Activated CD8-positive, alpha-beta memory T cell treated with anti-CD3 and anti-CD28 coated beads, Interleukin-2, amount 50 U/mL, for 48 hours (primary cell): ENCODE data around the gene HLF.

Experiments
- DNase-seq: peaks from one replicate; pipeline ENCODE4 v3.0.0-alpha.2; 2020

The HLF gene

DNA sequence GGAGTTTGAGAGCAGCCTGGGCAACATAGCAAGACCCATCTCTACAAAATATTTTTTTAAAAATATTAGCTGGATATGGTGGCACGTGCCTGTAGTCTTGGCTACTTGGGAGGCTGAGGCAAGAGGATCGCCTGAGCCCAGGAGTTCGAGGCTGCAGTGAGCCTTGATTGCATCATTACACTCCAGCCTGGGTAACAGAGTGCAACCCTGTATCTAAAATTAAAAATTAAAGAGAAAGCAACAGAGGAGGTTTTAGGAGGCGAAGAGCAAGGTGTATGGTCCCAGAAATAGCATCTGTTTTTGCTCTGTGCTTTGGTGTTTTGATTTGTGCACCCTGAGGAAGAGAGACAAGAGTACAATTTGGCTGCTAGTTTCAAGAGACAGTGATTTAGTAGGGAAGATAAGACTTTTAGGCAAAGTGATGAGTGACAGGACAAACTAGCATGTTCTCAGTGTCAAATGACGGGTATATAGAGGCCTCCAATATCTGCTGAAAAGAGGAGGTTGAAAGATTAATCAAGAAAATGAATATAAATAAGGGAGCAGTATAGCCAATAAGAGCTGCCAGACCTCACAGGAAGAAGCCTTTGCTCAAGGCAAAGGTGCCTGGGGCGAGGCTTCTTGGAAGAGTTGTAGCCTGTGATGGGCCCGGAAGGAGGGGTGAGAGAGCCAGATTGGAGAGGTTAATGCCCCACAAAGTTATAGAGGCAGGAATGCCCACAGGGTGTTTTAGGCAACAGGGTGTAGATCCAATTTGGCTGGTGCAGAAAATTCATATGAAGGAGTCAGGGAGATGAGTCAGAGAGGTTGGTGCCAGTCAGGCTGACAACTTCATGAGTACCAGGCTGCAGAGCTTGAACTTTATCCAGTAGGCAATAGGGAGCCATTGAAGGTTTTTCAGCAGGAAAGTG is 11.4 kb downstream of the HLF start:
- no peak for DNase-seq

GRCh38 chr17:55278173-55278961 is 13.6 kb downstream of the HLF start:
- DNase-seq, result no peak

DNA sequence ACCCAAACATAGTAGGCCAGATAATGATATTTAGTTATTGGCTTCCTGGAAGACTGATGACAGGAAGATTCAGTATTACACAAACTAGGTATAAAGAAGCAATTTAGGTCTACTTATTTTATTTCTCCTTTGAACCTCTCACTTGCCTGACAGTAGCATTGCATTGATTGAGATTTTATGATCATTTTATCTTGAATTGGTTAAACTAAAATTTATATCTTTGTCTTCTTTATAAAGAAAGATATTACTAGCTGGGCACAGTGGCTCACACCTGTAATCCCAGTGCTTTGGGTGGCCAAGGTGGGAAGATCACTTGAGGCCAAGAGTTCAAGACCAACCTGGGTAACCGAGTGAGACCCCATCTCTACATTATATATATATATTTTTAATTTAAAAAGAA is 14.4 kb downstream of the HLF start:
- DNase-seq, result no peak

- DNase-seq, result no peak
Measured at GRCh38 chr17:55279788-55280187, 15.0 kb downstream of the HLF start.

- DNase-seq, result no peak
Measured at GRCh38 chr17:55280212-55280611, 15.5 kb downstream of the HLF start.

GRCh38 chr17:55281649-55282378 is 17.1 kb downstream of the HLF start:
- DNase-seq, result no peak

- no peak for DNase-seq
Measured at GRCh38 chr17:55282379-55282702, 17.6 kb downstream of the HLF start.

- DNase-seq, result no peak
Measured at GRCh38 chr17:55282741-55283140, 18.0 kb downstream of the HLF start.

DNA sequence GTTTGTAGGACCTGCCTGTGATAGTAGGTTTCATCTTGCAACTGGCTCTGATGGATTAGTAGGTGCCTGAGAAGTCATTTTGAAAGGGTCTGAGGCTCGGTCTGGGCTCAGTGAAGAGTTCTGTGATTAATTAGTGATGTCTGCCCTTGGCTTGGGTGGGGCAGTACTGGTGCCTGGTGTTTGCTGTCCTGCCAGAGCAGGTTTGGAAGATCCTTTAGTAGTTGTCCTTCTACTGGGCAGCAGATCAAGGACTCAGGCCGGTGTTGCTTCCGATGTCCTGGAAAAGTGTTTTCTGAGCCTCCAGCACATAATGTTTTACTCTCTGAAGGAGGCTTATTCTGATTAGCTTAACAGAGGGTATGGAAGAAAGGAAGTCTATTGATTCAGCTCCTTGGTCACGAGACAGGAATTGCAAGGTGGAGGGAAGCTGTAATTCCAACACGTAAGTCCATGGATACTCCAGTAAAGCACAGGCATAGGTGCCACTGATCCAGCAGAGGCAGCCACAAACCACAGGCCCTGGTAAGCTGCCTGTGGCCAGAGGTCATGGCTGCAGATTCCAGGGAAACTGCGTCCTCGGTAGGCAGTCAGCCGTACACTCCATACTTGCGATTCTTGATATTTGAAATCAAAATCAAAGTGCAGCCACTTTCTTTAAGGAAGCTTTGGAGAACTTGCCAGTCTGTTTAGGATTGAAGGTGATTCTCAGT is 18.7 kb downstream of the HLF start:
- DNase-seq, result no peak

DNA sequence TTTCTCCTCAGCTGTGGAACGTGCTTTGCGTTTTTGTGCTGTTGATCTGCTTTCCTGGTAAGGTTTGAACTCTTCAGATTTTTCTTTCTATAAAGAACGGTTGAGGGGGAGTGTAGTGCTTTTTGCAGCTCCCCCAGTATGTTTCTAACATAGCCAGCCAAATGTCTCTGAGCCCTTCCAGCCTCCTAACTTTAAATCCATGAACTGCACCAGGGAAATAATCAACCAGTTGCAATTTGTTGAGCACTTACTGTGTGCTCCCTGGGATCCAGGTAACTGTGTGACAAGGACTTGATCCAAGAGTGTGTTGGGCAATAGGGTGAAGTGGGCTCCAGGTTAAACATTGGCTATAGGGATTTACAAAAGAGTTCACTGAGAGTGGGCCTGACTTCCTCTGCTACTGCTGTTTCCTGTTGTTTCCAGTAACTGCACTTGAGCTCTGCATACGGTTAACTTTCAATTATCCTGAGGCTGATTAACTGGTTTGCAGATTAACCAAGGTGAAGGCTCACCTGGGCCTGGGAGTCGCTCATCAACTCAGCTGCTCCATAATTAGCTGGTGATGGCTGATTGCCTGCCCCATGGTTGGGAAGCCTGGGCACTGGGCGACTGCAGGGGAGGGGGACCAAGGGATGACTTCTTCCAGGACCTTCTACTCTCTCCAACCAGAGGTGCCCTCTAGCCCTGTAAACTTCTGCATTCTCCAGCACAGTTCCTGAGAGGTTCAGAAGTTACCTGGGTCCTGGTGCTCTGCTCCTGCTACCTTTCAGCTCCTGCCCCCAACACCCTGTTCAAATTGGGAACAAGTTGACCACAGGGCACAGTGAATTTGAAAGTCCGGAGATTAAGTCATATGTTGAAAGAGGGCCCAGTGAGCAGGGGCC is 19.5 kb downstream of the HLF start:
- no peak for DNase-seq

DNA sequence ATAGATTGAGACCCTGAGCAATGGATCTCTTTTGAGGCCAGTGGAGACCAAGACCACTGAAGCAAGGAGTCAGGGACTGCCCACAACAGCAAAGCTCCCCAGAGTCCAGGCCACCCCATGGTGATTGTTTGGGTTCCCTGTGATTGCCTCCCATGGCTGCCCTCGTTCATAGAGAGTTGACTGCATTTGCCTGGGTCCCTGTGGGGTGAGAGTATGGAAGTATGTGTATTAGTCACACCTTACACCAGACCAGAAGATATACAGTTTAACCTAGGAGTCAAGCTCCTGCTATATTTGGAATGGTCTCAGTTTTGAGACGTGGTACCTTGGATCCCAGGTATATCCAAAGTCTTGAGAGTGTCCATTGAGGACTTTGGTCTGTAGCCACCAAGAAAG is 20.2 kb downstream of the HLF start:
- no peak for DNase-seq

DNA sequence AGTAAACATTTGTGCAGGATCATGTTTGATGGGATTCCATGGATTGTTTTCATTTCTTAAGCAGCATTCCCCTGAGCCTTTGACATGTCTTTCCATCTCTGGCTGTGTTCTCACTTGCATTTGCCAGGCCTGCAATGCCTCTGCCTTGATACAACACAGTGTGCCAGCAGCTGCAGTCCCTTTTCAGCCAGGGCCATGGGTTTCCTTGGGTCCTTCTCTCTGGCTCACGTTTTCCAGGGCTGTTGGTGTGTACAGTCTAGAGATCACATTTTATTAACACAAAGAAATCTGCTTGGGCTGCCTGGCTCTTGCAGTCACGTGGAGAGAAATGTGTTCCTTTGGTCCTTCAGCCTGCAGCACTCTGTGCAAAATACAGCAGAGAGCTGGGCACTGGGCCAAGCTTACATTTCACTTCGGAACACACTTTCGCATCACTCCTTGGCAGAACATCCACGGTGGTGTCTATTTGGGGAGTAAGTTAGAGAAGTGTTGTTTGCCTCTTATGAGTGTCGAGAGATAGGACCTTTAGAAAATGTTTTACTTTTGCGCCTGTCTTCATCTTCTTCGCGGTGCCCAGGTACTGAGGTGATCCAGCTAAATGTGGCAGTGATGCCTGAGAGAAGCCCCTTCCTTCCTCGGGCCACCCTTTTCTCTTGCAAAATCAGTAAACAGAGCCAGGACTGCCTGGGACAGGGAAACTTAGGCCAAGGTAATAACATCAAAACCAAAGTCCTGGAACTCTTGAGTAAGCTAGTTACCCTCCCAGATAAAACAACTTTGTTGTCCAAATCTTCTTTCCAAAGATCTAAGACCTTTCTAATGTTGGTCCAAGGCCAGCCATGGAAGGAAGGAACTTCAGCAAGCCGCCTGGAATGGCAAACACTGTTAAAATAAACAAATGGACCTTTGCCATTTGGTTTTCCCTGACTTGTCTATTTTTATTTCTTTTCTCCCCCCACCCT is 20.9 kb downstream of the HLF start:
- DNase-seq, result no peak

DNA sequence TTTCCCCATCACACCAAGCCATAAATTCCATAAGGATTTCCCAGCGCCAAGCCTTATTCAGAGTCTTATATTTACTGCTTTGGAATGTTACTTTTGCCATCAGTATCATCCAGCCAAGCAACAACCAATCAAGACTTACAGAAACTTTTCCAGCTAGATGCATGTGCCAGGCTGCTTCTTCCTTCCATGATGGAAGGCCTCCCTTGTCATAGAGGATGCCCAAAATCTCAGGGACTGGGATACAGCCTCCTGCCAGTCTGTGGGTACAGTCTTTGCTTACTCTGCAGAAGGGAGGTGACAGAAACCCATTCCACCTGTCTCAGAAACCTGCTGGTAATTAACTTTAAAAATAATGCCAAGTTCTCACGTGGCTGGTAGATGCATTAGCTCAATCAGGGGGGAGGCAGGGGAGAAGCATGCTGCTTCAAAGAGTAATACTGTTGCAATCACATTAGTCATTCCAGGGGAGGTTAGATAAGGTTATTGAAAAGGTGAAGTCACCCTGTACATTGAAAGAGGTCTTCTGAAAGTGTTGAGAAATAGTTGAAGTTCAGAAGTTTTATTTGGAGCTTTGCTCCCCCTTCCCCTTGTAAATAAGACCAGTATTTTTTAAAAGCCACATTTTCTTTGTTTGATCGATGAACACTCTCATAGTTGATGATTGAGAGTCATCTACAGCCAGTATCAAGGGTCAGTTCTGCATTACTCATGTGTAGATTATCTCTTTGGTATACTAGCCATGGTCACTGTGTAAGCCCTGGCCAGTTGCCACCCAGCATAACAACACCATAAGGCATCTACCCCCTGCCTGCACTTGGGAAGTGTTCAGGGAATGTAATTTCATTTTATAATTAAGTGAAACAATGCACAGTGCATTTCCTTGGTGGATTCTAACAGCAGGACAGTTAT is 22.2 kb downstream of the HLF start:
- no peak for DNase-seq

- no peak for DNase-seq
Measured at GRCh38 chr17:55288356-55289105, 23.8 kb downstream of the HLF start.

DNA sequence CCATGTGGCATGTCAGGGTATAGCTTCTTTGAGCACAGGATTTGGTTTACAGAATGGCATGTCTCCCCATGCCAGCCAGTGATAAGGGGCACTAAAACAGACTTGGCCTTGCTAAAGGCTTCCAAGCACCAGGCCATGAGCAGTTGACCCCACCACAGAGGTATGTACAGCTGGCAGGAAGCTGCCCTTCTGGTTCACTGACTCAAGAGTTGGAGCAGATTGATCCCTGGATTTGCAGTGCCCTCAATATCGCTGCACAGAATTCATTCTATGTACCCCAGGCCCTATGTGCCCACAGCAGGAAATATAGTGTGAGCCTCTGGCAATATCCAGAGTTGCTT is 24.3 kb downstream of the HLF start:
- DNase-seq, result no peak

DNA sequence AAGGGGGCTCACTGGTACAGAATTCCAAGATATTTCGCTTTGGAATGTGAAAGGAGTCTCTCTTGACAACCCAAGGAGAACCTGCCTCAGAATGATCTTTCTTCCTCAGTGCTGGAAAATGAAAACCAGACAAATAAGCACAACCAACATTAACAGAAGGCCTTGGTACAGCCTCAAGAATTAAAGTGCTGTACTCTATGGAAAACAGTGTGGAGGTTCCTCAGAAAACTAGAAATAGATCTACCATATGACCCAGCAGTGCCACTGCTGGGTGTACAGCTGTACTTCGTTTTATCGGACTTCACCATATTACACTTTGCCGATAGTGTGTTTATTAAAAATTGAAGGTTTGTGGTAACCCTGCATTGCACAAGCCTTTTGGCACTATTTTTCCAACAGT is 25.2 kb downstream of the HLF start:
- no peak for DNase-seq

GRCh38 chr17:55290492-55291113 is 25.8 kb downstream of the HLF start:
- DNase-seq, result no peak

DNA sequence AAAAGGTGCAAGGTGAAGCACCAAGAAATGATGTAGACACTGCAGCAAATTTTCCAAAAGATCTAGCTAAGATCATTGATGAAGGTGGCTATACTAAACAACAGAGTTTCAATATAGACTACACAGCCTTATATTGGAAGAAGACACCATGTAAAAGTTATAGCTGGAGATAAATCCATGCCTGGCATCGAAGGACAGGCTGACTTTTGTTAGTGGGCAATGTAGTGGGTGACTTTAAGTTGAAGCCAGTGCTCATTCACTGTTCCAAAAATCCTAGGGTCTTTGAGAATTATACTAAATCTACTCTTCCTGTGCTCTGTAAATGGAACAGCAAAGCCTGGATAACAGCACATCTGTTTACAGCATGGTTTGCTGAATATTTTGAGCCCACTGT is 26.4 kb downstream of the HLF start:
- no peak for DNase-seq

- no peak for DNase-seq
Measured at GRCh38 chr17:55292094-55292493, 27.3 kb downstream of the HLF start.
